Osteocyte (in vitro differentiated cells): ENCODE results near the gene FAIM. TPM values are rescaled to one million over a fixed set of nuclear protein-coding genes. Genes with fewer than 3 reads are reported as not detected.

ENCODE experiments used
- DNase-seq: peaks from one replicate; pipeline ENCODE4 v3.0.0; 2021; ENCODE audit warnings: mixed read lengths; ENCODE audit not compliant: unreplicated experiment; ENCODE audit errors: extremely low spot score
- H3K27ac Mint-ChIP-seq: one replicate; pipeline ENCODE4 v1.8.0; 2021; ENCODE audit warnings: mild to moderate bottlenecking, mixed read lengths; ENCODE audit not compliant: unreplicated experiment
- H3K27me3 Mint-ChIP-seq: one replicate; pipeline ENCODE4 v1.8.0; 2021; ENCODE audit warnings: mixed read lengths; ENCODE audit not compliant: unreplicated experiment
- H3K36me3 Mint-ChIP-seq: one replicate; pipeline ENCODE4 v1.8.0; 2021; ENCODE audit warnings: mixed read lengths; ENCODE audit not compliant: unreplicated experiment
- H3K4me1 Mint-ChIP-seq: one replicate; pipeline ENCODE4 v1.8.0; 2021; ENCODE audit warnings: mixed read lengths; ENCODE audit not compliant: unreplicated experiment
- H3K4me3 Mint-ChIP-seq: one replicate; pipeline ENCODE4 v1.8.0; 2021; ENCODE audit warnings: mild to moderate bottlenecking, moderate library complexity, mixed read lengths; ENCODE audit not compliant: unreplicated experiment
- H3K9me3 Mint-ChIP-seq: one replicate; pipeline ENCODE4 v1.8.0; 2021; ENCODE audit warnings: mixed read lengths; ENCODE audit not compliant: unreplicated experiment
- CTCF ChIP-seq: fragments of 200-600 bp; sonication (generic); IDR thresholded peaks from 2 replicates; pipeline ENCODE4 v1.5.0; 2021; ENCODE audit warnings: antibody characterized with exemption, mild to moderate bottlenecking, moderate library complexity
- total RNA-seq: library from RNA; stranded (reverse); gene quantifications from 2 replicates; pipeline ENCODE4 v1.2.1, GENCODE V29; 2021

The FAIM gene
- total RNA-seq, 1 donor from 2014 or later: 8.5 TPM

- TF ChIP-seq CTCF: no peak
- peaks cover 48% of the 10 kb centered on the region for H3K36me3 Mint-ChIP-seq
Measured at GRCh38 chr3:138646513-138646912, 37.9 kb downstream of the FAIM start.

GRCh38 chr3:138649134-138649533 is 40.6 kb downstream of the FAIM start:
- Mint-ChIP-seq H3K4me1 (no peaks in the 10 kb centered on the region), H3K27ac (no peak overlapping the region), H3K36me3 (peaks cover 52% of the 10 kb centered on the region), H3K27me3 (no peaks in the 10 kb centered on the region), H3K4me3 (no peak overlapping the region), H3K9me3 (peaks cover 27% of the 10 kb centered on the region)
- no peak for DNase-seq
- no peak for TF ChIP-seq CTCF

More at GRCh38 chr3:138646513-138646912, 37.9 kb downstream of the FAIM start:
- Mint-ChIP-seq H3K27ac (no peak overlapping the region), H3K27me3 (no peaks in the 10 kb centered on the region), H3K4me1 (no peaks in the 10 kb centered on the region), H3K4me3 (no peak overlapping the region), H3K9me3 (peaks cover 40% of the 10 kb centered on the region)
- no peak for DNase-seq

GRCh38 chr3:138653567-138653966 is 45.0 kb downstream of the FAIM start:
- Mint-ChIP-seq H3K27me3 (no peaks in the 10 kb centered on the region), H3K4me1 (no peaks in the 10 kb centered on the region), H3K9me3 (peaks cover 9% of the 10 kb centered on the region), H3K4me3 (no peak overlapping the region), H3K27ac (no peak overlapping the region), H3K36me3 (peaks cover 56% of the 10 kb centered on the region)
- no peak for DNase-seq
- TF ChIP-seq CTCF: no peak

- Mint-ChIP-seq H3K4me3 (no peak overlapping the region), H3K36me3 (peaks cover 44% of the 10 kb centered on the region), H3K4me1 (no peaks in the 10 kb centered on the region), H3K9me3 (no peaks in the 10 kb centered on the region), H3K27me3 (no peaks in the 10 kb centered on the region), H3K27ac (no peak overlapping the region)
- no peak for DNase-seq
- TF ChIP-seq CTCF: no peak
Measured at GRCh38 chr3:138657508-138657907, 48.9 kb downstream of the FAIM start.

- Mint-ChIP-seq H3K27me3 (no peaks in the 10 kb centered on the region), H3K9me3 (no peaks in the 10 kb centered on the region), H3K27ac (no peak overlapping the region), H3K36me3 (peaks cover 21% of the 10 kb centered on the region), H3K4me1 (peaks cover 11% of the 10 kb centered on the region), H3K4me3 (no peak overlapping the region)
- no peak for TF ChIP-seq CTCF
- no peak for DNase-seq
Measured at GRCh38 chr3:138668107-138668506, 59.5 kb downstream of the FAIM start.
